GM21576 (cell line): ENCODE measurements around the gene SLC25A41.

Source experiments
- ATAC-seq: cut with Tn5 transposase; IDR thresholded peaks from one replicate; pipeline ENCODE4 v1.9.1; 2021; ENCODE audit warnings: mild to moderate bottlenecking, moderate library complexity; ENCODE audit not compliant: unreplicated experiment

SLC25A41 gene

DNA sequence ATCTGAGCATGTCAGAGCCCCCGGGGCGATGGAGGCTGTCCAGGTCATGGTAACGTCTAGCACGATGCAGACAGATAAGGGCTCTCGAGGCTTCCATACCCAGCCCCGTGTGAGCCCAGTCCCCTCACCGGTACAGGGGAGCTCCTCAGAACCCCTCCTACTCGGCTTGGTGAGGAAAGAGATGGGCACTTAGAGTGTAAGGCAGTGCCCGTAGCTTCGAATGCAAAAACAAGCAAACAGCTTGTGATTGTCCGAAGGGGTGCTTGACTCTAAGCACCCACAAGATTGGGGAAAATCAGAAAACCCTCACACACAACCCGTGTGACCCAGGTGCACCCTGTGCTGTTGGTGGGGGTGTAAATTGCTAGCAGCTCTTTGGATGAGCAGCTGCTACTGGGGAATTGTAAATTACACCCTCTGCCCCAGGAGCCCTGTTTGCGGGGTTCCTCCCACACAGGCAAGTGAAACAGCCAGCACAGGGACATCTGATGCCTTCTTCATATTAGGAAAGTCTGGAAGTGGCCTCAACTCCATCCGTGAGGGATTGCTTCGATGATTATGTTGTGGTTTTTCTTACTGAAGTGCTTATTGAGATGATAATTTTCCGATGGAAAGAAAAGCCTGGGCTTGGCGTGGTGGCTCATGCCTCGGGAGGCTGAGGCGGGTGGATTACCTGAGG lies 56.9 kb downstream of the SLC25A41 start:
- ATAC-seq: no peak
